Skeletal muscle cell (primary cell): ENCODE results near the gene DAZAP1.

Experiments used
- DNase-seq: peaks from one replicate; pipeline ENCODE4 v3.0.0-alpha.2; 2010; ENCODE audit warnings: low read depth
- H3K4me3 ChIP-seq: 2 replicates; pipeline ENCODE4 v1.5.1; 2011; ENCODE audit warnings: low read depth, mild to moderate bottlenecking, control low read depth, low read length, moderate library complexity

Gene DAZAP1

DNA sequence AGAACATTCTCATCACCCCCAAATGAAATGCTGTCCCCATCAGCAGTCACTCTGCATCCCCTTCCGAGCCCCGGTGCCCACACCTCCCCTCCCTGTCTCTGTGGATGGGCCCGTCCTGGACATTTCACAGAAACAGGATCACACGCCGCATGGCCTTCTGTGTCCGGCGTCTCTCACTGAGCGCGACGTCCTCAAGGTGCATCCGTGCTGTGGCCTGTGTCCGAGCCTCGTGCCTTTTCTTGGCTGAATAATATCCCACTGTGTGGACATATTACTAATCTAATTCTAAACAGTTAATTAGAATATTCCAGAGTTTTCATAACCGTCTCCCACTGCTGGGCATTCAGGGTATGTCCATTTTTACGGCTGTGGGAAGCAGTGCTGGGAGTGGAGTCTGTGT, 15.0 kb upstream of the DAZAP1 start:
- no peak for DNase-seq
- H3K4me3 ChIP-seq: no peak overlapping the region

GRCh38 chr19:1392939-1393530, 14.4 kb upstream of the DAZAP1 start:
- no peak for DNase-seq
- no peak overlapping the region for H3K4me3 ChIP-seq

GRCh38 chr19:1393841-1394240, 13.5 kb upstream of the DAZAP1 start:
- H3K4me3 ChIP-seq: no peak overlapping the region
- no peak for DNase-seq

GRCh38 chr19:1394252-1395193, 12.9 kb upstream of the DAZAP1 start:
- no peak overlapping the region for H3K4me3 ChIP-seq
- DNase-seq: no peak

DNA sequence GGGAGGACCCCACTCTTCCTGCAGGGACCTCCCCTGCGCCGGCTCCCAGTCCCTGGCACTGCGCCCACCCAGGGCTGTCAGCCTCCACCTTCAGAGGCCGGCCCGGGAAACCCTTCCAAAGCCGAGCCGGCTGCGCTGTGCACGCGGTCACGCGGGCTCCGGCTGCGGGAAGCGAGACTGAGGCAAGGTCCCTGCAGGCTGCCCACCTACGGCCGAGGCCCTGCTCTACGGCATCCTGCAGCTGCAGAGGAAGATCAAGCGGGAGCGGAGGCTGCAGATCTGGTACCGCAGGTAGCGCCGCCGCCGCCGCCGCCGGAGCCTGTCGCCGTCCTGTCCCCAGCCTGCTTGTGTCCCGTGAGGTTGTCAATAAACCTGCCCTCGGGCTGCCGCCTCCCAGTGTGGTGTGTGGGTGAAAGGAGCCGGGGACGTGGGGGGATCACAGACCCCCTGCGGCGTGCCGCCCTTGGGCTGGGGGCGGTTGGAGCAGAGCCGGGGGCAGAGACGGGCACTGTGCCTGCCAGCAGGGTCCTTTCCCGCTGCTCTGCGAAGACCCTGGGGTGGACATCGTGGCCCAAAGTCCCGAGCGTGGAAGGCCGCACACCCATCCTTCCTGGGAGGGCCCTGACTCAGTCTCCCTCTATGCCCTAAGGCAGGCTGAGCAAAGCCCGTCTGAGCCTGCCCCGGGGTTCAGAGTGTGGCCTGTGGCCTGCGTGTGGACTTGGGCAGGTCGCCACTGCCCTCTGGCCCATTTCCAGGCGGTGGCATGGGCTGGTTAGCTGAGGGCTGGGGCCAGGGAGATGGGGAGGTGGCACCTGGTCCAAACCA, 12.0 kb upstream of the DAZAP1 start:
- H3K4me3 ChIP-seq: no peak overlapping the region
- DNase-seq: no peak

- DNase-seq: no peak
These were observed 11.2 kb upstream of the DAZAP1 start for GRCh38 chr19:1396019-1396767.

GRCh38 chr19:1396768-1397679, 10.4 kb upstream of the DAZAP1 start:
- DNase-seq: no peak
- no peak overlapping the region for H3K4me3 ChIP-seq

More at GRCh38 chr19:1396019-1396767, 11.2 kb upstream of the DAZAP1 start:
- no peak overlapping the region for H3K4me3 ChIP-seq

GRCh38 chr19:1397838-1398237, 9.5 kb upstream of the DAZAP1 start:
- no peak overlapping the region for H3K4me3 ChIP-seq
- DNase-seq: no peak

DNA sequence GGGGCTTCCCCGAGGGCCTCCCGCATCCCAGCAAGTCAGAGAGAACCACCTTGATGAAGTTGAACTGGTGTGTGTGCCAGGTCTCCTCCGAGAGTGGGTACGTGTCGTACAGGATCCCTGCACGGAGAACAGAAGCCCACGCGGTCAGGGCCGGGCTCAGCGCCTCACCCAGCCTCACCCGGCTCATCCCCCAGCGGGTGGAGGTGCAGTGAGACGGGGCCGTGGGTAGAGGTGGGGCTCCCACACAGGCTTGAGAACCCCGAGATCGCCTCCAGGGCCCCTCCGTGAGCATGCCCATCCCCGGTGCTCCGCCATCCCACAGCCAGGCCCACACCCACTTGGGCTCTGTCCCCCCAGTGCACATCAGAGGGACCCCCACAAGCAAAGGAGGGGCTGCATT, 8.3 kb upstream of the DAZAP1 start:
- DNase-seq: no peak
- no peak overlapping the region for H3K4me3 ChIP-seq

- no peak overlapping the region for H3K4me3 ChIP-seq
- no peak for DNase-seq
These were observed 7.6 kb upstream of the DAZAP1 start for GRCh38 chr19:1399745-1400144.

GRCh38 chr19:1400281-1401137, 6.9 kb upstream of the DAZAP1 start:
- no peak for DNase-seq

GRCh38 chr19:1401138-1401888, 6.1 kb upstream of the DAZAP1 start, which contains the start of gene GAMT:
Gene GAMT (minus strand): TSS chr19:1401542. CDS start chr19:1401476, 66 bp downstream.
- peak within 1 kb of the TSS; percentile 67 for H3K4me3 ChIP-seq
- no peak for DNase-seq

More at GRCh38 chr19:1400281-1401137, 6.9 kb upstream of the DAZAP1 start:
- peak overlapping the region; percentile 67 for H3K4me3 ChIP-seq

GRCh38 chr19:1401889-1402217, 5.5 kb upstream of the DAZAP1 start:
- no peak for DNase-seq
- H3K4me3 ChIP-seq: peak overlapping the region; percentile 67

DNA sequence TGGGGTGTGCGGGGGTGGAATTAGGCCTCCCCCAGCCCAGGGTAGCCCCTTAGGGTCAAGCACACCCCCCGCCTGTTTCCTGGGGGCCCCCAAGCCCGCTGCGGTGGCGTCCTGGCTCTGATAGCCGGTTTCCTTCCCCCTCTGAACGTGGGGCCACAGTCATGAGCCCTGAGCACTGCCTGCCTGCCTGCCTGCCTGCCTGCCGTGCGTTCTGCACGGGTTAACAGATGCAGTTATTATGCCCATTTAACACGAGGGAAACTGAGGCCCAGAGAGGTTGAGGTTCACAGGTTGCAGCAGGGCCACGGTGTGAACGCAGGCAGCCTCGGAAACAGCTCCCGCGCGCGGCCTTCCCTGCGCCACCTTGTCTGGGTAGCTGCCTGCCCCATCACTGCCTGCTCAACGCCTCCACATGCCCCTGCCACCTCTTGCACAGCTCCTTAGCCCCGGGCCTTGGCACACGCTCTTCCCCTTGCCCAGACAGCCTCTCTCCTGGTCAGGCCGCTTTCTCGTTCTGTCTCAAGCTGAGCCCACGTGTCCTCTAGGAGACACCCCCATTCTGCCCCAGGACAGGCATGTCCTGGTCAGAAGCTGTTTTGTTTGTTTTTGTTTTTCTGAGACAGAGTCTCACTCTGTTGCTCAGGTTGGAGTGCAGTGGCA, 4.8 kb upstream of the DAZAP1 start:
- DNase-seq: no peak
- no peak overlapping the region for H3K4me3 ChIP-seq

GRCh38 chr19:1406774-1407527, 435 bp upstream of the DAZAP1 start:
- DNase-seq: peak; percentile 93
- peak overlapping the region; percentile 60 for H3K4me3 ChIP-seq
